Endothelial cell of umbilical vein (primary cell): ENCODE results near the gene B9D2. TPM values are rescaled to one million over a fixed set of nuclear protein-coding genes. Genes with fewer than 3 reads are reported as not detected.

ENCODE experiments used
- BruUV-seq: library from RNA; stranded (reverse); fragments of 400-500 nt; replicated peaks from 2 replicates; lab custom pipeline; 2021; lab: Mats Ljungman, UMichigan
- CTCF ChIA-PET: fragments of 300-600, 350-600 bp; sonication (Branson Sonifier 250); formaldehyde crosslinking; loops from one replicate; lab custom pipeline; 2021; ENCODE audit warnings: antibody characterized with exemption, inconsistent platforms; lab: Charles Lee
- POLR2A ChIA-PET: fragments of 300-600, 350-600 bp; sonication (Branson Sonifier 250); formaldehyde crosslinking; loops from one replicate; lab custom pipeline; 2021; ENCODE audit warnings: antibody characterized with exemption, inconsistent platforms; lab: Charles Lee
- DNase-seq: peaks from one replicate; pipeline ENCODE4 v3.0.0-alpha.2; 2011; ENCODE audit warnings: low read depth, low spot score
- FAIRE-seq: peaks from 2 replicates; lab custom pipeline; 2011; peaks lifted over from hg19 to GRCh38; lab: Jason Lieb, UNC
- H2AFZ ChIP-seq: 2 replicates; pipeline ENCODE4 v1.6.0; 2012; ENCODE audit warnings: low read depth, low read length, control low read depth, inconsistent platforms
- H3K27ac ChIP-seq: 2 replicates; pipeline ENCODE4 v1.5.1; 2011; ENCODE audit warnings: low read depth, mild to moderate bottlenecking, control low read depth, low read length, moderate library complexity; ENCODE audit not compliant: insufficient read depth
- H3K27me3 ChIP-seq, 2 experiments: 2 replicates each; pipeline versions ENCODE4 v1.6.0 to v1.6.1; 2011; ENCODE audit warnings: low read length in 2 of 2, mixed read lengths in 1 of 2; ENCODE audit not compliant: control insufficient read depth in 2 of 2, insufficient read depth in 2 of 2
- H3K36me3 ChIP-seq, 2 experiments: 2 replicates in 1 of 2; 3 replicates in 1 of 2; pipeline ENCODE4 v1.5.1; 2011; ENCODE audit warnings: low read length in 2 of 2, mild to moderate bottlenecking in 1 of 2, moderate library complexity in 1 of 2; ENCODE audit not compliant: control insufficient read depth in 2 of 2, insufficient read depth in 2 of 2; ENCODE audit errors: extremely low read depth in 1 of 2
- H3K4me1 ChIP-seq: 3 replicates; pipeline ENCODE4 v1.5.1; 2011; ENCODE audit warnings: mild to moderate bottlenecking, low read length; ENCODE audit not compliant: control insufficient read depth, insufficient read depth; ENCODE audit errors: extremely low read depth
- H3K4me2 ChIP-seq: 2 replicates; pipeline ENCODE4 v1.6.1; 2011; ENCODE audit warnings: low read length, control low read depth, mixed read lengths; ENCODE audit not compliant: insufficient read depth
- H3K4me3 ChIP-seq, 3 experiments: fragments of 200-600 bp in 1 of 3; sonication (generic), shearing (Covaris generic) in 1 of 3; replicated peaks in 1 of 3; 2 replicates each; pipeline ENCODE4 v1.5.1; 2011 to 2016; ENCODE audit warnings: control low read depth in 3 of 3, low read length in 3 of 3, mild to moderate bottlenecking in 2 of 3, inconsistent platforms in 1 of 3, low read depth in 1 of 3, moderate library complexity in 1 of 3; ENCODE audit not compliant: insufficient read depth in 1 of 3
- H3K79me2 ChIP-seq: 2 replicates; pipeline ENCODE4 v1.6.0; 2012; ENCODE audit warnings: low read length, inconsistent platforms; ENCODE audit not compliant: control insufficient read depth, insufficient read depth
- H3K9ac ChIP-seq: replicated peaks from 2 replicates; pipeline ENCODE3; 2011; ENCODE audit warnings: low read length, control low read depth; ENCODE audit not compliant: insufficient read depth; ENCODE audit errors: extremely low read depth
- H3K9me1 ChIP-seq: replicated peaks from 3 replicates; pipeline ENCODE4 v1.6.0; 2011; ENCODE audit warnings: mild to moderate bottlenecking, low read length; ENCODE audit not compliant: control insufficient read depth, insufficient read depth; ENCODE audit errors: extremely low read depth
- H3K9me3 ChIP-seq: replicated peaks from 2 replicates; pipeline ENCODE4 v1.5.1; 2012; ENCODE audit warnings: low read length, inconsistent platforms; ENCODE audit not compliant: control insufficient read depth, insufficient read depth
- H4K20me1 ChIP-seq: replicated peaks from 2 replicates; pipeline ENCODE3; 2011; ENCODE audit warnings: mild to moderate bottlenecking, low read length; ENCODE audit not compliant: control insufficient read depth, insufficient read depth; ENCODE audit errors: extremely low read depth
- CTCF ChIP-seq, 2 donors: IDR thresholded peaks; 1 replicate in 1 of 2; 2 replicates in 1 of 2; pipeline ENCODE4 v1.5.1; 2011; ENCODE audit warnings: low read length in 2 of 2, mild to moderate bottlenecking in 2 of 2, moderate library complexity in 2 of 2, control low read depth in 1 of 2, inconsistent platforms in 1 of 2, low read depth in 1 of 2; ENCODE audit not compliant: insufficient read depth in 1 of 2; ENCODE audit errors: extremely low read depth in 1 of 2
- EZH2 ChIP-seq: IDR thresholded peaks from 2 replicates; pipeline ENCODE4 v1.6.1; 2012; ENCODE audit warnings: borderline replicate concordance, low read depth, mild to moderate bottlenecking, moderate library complexity, low read length, inconsistent platforms; ENCODE audit not compliant: severe bottlenecking
- FOS ChIP-seq: IDR thresholded peaks from 2 replicates; pipeline ENCODE4 v1.6.1; 2011; ENCODE audit warnings: mild to moderate bottlenecking, low read length, moderate library complexity, borderline replicate concordance; ENCODE audit not compliant: insufficient read depth
- GATA2 ChIP-seq: IDR thresholded peaks from 2 replicates; pipeline ENCODE4 v1.7.0; 2011; ENCODE audit warnings: low read depth, mild to moderate bottlenecking, moderate library complexity, mixed read lengths, low read length; ENCODE audit not compliant: insufficient read length, insufficient read depth
- JUN ChIP-seq: IDR thresholded peaks from 2 replicates; pipeline ENCODE4 v1.6.1; 2011; ENCODE audit warnings: borderline replicate concordance, low read depth; ENCODE audit not compliant: insufficient read length, insufficient read depth
- MAX ChIP-seq: IDR thresholded peaks from 2 replicates; pipeline ENCODE4 v1.6.1; 2011; ENCODE audit not compliant: insufficient read depth, insufficient read length
- MYC ChIP-seq: IDR thresholded peaks from one replicate; pipeline ENCODE4 v1.6.1; 2011; ENCODE audit warnings: mild to moderate bottlenecking, low read depth, low read length
- POLR2A ChIP-seq: IDR thresholded peaks from 2 replicates; pipeline ENCODE4 v1.6.1; 2012; ENCODE audit warnings: low read depth, mild to moderate bottlenecking, control low read depth, low read length
- POLR2AphosphoS5 ChIP-seq: IDR thresholded peaks from 2 replicates; pipeline ENCODE4 v1.6.1; 2012; ENCODE audit warnings: low read depth, mild to moderate bottlenecking, control low read depth, low read length, moderate library complexity; ENCODE audit not compliant: insufficient read depth
- dilution Hi-C: fragments of 300-500 bp; cut with MboI; formaldehyde crosslinking; loops from one replicate; pipeline ENCODE4 v1.15.0; 2019; ENCODE audit warnings: low sequenced_read_pairs; ENCODE audit not compliant: extremely low pct_ligation_motif_present
- intact Hi-C: fragments of 100-400 bp; cut with micrococcal nuclease; formaldehyde crosslinking; loops from one replicate; pipeline ENCODE4 v1.10.0; 2022
- polyA plus RNA-seq, 4 experiments: library from polyadenylated mRNA; depleted of rRNA in 3 of 4; stranded (reverse) in 3 of 4; unstranded in 1 of 4; fragments of >200 nt; gene quantifications; 2 replicates each; pipeline versions ENCODE4 v1.2.1 to v1.2.3, GENCODE V29; 2011 to 2012; ENCODE audit warnings: missing spikeins in 1 of 4
- total RNA-seq: library from RNA; stranded (reverse); gene quantifications from 2 replicates; pipeline ENCODE4 v1.2.3, GENCODE V29; 2021

B9D2 gene
- total and polyA plus RNA-seq, 2 donors (not counting 3 experiments of a cell fraction or from before 2014, with no cell fraction given) = 12.2 to 23.9 TPM

GRCh38 chr19:41324921-41325639 is 38.9 kb downstream of the B9D2 start:
- dilution Hi-C loops (no loop called here), intact Hi-C loops (loop anchor here (1.0 to 5.0 kb wide), 3 partner anchors 103 to 247 kb away; no protein-coding TSS in a partner anchor)
- peak; percentile 89 for DNase-seq
- ChIA-PET CTCF (interaction anchor here (0.6 to 3.9 kb wide), 5 partner anchors 27 to 147 kb away, joined by 3 to 40 read pairs (median 4); partner anchors contain the start of gene TGFB1), POLR2A (no interaction called here)
- Histone ChIP-seq H4K20me1 (no peaks in the 10 kb centered on the region), H3K9me3 (no peaks in the 10 kb centered on the region), H3K27ac (peak overlapping the region; percentile 100), H3K4me3 (no peak overlapping the region), H3K36me3 (peaks cover 0 to 20% of the 10 kb centered on the region in 2 experiments), H3K9ac (peak overlapping the region; percentile 93), H3K9me1 (no peaks in the 10 kb centered on the region), H3K79me2 (peaks cover 9% of the 10 kb centered on the region), H3K27me3 (no peaks in the 10 kb centered on the region), H3K4me1 (peaks cover 71% of the 10 kb centered on the region), H3K4me2 (peak overlapping the region; percentile 1), H2AFZ (no peak overlapping the region)
- no TSS peak for BruUV-seq
- FAIRE-seq = peak; percentile 93
- TF ChIP-seq EZH2 (no peak), MYC (peak; percentile 77), CTCF (IDR thresholded peaks at IDR 0.05; ENCODE audit: extremely low read depth in 1 of 2, insufficient read depth in 1 of 2, low read depth in 1 of 2, low read length in 2 of 2) (no peak), MAX (no peak), GATA2 (no peak), JUN (no peak), FOS (peak; percentile 71), POLR2AphosphoS5 (peak; percentile 96), POLR2A (peak; percentile 86)
